BLaER1 treated with 17β-estradiol and CSF1 and Interleukin-3, amounts not matched to agents 10 nM and 100 nM (cell line): ENCODE data around the gene HMOX1.

Experiments
- H3K27ac ChIP-seq, 11 experiments: shearing (Covaris generic); formaldehyde crosslinking; 2 replicates each; pipeline ENCODE4 v1.8.1; 2022
- H3K27me3 ChIP-seq, 11 experiments: shearing (Covaris generic); formaldehyde crosslinking; 2 replicates each; pipeline ENCODE4 v1.8.1; 2022
- H3K36me3 ChIP-seq, 11 experiments: shearing (Covaris generic); formaldehyde crosslinking; 2 replicates each; pipeline ENCODE4 v1.8.1; 2022
- H3K4me1 ChIP-seq, 10 experiments: shearing (Covaris generic); formaldehyde crosslinking; 2 replicates each; pipeline ENCODE4 v1.8.1; 2022
- H3K4me2 ChIP-seq, 11 experiments: shearing (Covaris generic); formaldehyde crosslinking; 2 replicates each; pipeline ENCODE4 v1.8.1; 2022
- H3K4me3 ChIP-seq, 10 experiments: shearing (Covaris generic); formaldehyde crosslinking; 2 replicates each; pipeline ENCODE4 v1.8.1; 2022
- H3K9ac ChIP-seq, 11 experiments: shearing (Covaris generic); formaldehyde crosslinking; 2 replicates each; pipeline ENCODE4 v1.8.1; 2022
- H3K9me3 ChIP-seq, 11 experiments: shearing (Covaris generic); formaldehyde crosslinking; replicated peaks in 1 of 11; 2 replicates each; pipeline ENCODE4 v1.8.1; 2022
- H4K20me1 ChIP-seq, 11 experiments: shearing (Covaris generic); formaldehyde crosslinking; 2 replicates each; pipeline ENCODE4 v1.8.1; 2022
- Cebpa-rat ChIP-seq, 11 experiments: shearing (Covaris generic); IDR thresholded peaks; 2 replicates each; pipeline ENCODE4 v1.8.1; 2022

The HMOX1 gene

GRCh38 chr22:35380537-35381423 lies at the start of gene HMOX1:
Gene HMOX1 (plus strand): TSS chr22:35381096. CDS start chr22:35381174, 78 bp downstream.
- peaks cover 38 to 84% (median 57%) of the 10 kb centered on the region in 10 experiments for H3K4me1 ChIP-seq
- H3K4me2 ChIP-seq, result peak within 1 kb of the TSS; percentile 77 to 99 (median 83)
- TF ChIP-seq Cebpa-rat (IDR thresholded peaks at IDR 0.05), result peak in 7 of 11 experiments; percentile 25 to 74 (median 59); a peak in 8 of 22 replicates
- peak within 1 kb of the TSS; percentile 12 to 98 (median 71); a peak in 21 of 22 replicates for H3K27ac ChIP-seq
- peaks cover 0 to 42% (median 35%) of the 10 kb centered on the region in 11 experiments; a peak in 18 of 22 replicates for H3K27me3 ChIP-seq
- no peaks in the 10 kb centered on the region for H3K9me3 ChIP-seq
- peak within 1 kb of the TSS; percentile 26 to 87 (median 62); a peak in 19 of 20 replicates for H3K4me3 ChIP-seq
- H3K9ac ChIP-seq, result peak within 1 kb of the TSS; percentile 55 to 92 (median 78)
- H4K20me1 ChIP-seq, result peaks cover 0 to 48% (median 0%) of the 10 kb centered on the region in 11 experiments; a peak in 7 of 22 replicates
- H3K36me3 ChIP-seq, result peaks cover 0 to 33% (median 5%) of the 10 kb centered on the region in 11 experiments; a peak in 9 of 22 replicates

DNA sequence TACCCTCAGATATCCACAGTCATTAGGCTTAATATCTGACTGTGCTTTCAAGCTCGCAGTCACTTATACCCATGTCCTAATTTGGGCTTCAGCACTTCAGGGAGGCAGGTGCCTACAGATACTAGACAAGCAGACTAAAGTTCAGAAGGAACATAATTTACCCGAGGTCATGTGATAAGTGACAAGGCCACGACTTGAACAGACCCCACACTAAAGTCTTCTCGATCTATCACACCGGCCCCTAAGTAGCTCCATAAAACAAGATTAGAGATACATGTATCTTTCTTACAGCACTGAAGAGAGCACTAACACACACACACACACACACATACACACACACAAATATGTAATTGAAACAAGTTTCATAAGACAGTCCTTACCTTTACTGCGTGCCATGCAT lies 48.6 kb upstream of the HMOX1 start:
- Histone ChIP-seq H3K4me1 (peaks cover 77 to 99% (median 91%) of the 10 kb centered on the region in 10 experiments), H3K4me2 (peak overlapping the region in 4 of 11 experiments; percentile 83 to 95 (median 88); a peak in 11 of 22 replicates), H3K4me3 (no peak overlapping the region), H3K9me3 (peaks cover 0 to 3% (median 0%) of the 10 kb centered on the region in 11 experiments; a peak in 1 of 22 replicates), H4K20me1 (peaks cover 0 to 41% (median 0%) of the 10 kb centered on the region in 11 experiments; a peak in 5 of 22 replicates), H3K9ac (peak overlapping the region in 2 of 11 experiments; percentile 47 to 67; a peak in 2 of 22 replicates), H3K27ac (peak overlapping the region in 3 of 11 experiments; percentile 2 to 76 (median 6); a peak in 5 of 22 replicates), H3K27me3 (no peaks in the 10 kb centered on the region), H3K36me3 (peaks cover 24 to 95% (median 56%) of the 10 kb centered on the region in 11 experiments)
- no peak for TF ChIP-seq Cebpa-rat (IDR thresholded peaks at IDR 0.05)

- no peak overlapping the region for H3K4me3 ChIP-seq
- peaks cover 15 to 95% (median 48%) of the 10 kb centered on the region in 11 experiments for H3K36me3 ChIP-seq
- no peak for TF ChIP-seq Cebpa-rat (IDR thresholded peaks at IDR 0.05)
- peak overlapping the region; percentile 36 to 76 (median 51); a peak in 21 of 22 replicates for H3K27ac ChIP-seq
- peak overlapping the region; percentile 73 to 95 (median 88) for H3K4me2 ChIP-seq
- peaks cover 0 to 47% (median 0%) of the 10 kb centered on the region in 11 experiments; a peak in 5 of 22 replicates for H4K20me1 ChIP-seq
- peaks cover 86 to 99% (median 96%) of the 10 kb centered on the region in 10 experiments for H3K4me1 ChIP-seq
- H3K9me3 ChIP-seq, result peaks cover 0 to 3% (median 0%) of the 10 kb centered on the region in 11 experiments; a peak in 1 of 22 replicates
- H3K9ac ChIP-seq, result peak overlapping the region; percentile 1 to 67 (median 53); a peak in 17 of 22 replicates
- H3K27me3 ChIP-seq, result no peaks in the 10 kb centered on the region
Observed at GRCh38 chr22:35333220-35333619, 47.7 kb upstream of the HMOX1 start.

DNA sequence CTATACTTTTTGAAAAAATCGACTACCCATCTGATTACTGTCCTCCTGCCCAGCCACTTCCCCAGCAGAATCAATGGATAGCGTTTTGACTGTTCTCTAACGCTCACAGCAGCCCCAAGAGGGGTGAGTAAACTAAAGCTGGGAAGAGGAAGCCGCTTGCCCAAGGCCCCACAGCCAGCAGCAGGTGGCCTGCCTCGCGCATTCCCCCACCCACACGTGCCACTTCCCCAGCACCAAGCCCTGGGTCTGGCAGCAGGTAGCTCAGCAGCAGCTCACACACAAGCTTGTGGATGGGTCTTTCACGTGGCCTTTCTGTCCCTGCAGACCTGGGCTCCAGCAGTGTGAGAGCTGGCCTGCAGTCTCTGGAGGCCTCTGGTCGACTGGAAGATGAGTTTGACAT lies 46.9 kb upstream of the HMOX1 start:
- Histone ChIP-seq H4K20me1 (peaks cover 0 to 47% (median 0%) of the 10 kb centered on the region in 11 experiments; a peak in 5 of 22 replicates), H3K9ac (peak overlapping the region; percentile 2 to 64 (median 41); a peak in 16 of 22 replicates), H3K27me3 (no peaks in the 10 kb centered on the region), H3K4me2 (peak overlapping the region; percentile 73 to 95 (median 88)), H3K4me3 (no peak overlapping the region), H3K36me3 (peaks cover 13 to 95% (median 49%) of the 10 kb centered on the region in 11 experiments; a peak in 21 of 22 replicates), H3K4me1 (peaks cover 84 to 95% (median 89%) of the 10 kb centered on the region in 10 experiments), H3K9me3 (peaks cover 0 to 3% (median 0%) of the 10 kb centered on the region in 11 experiments; a peak in 1 of 22 replicates), H3K27ac (peak overlapping the region in 10 of 11 experiments; percentile 38 to 76 (median 51); a peak in 20 of 22 replicates)
- TF ChIP-seq Cebpa-rat (IDR thresholded peaks at IDR 0.05), result no peak

DNA sequence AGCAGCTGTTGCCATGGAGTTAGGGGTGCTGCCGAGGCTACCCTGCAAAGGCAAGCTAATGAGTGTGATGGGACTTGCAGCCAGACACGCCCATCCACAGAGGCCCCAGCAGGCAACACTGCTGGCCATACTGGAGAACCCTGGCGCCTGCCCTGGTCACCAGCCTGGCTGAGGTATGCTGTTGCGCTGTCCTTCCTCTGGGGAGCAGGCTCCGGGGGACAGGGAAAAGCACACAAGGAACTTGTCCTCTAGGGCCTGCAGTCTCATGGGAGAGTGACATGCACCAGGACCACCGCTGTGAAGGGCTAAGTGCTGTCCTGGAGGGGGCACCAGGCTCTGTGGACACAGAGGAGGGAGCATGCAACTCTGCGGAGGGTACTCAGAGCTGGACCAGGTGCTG lies 45.4 kb upstream of the HMOX1 start:
- Histone ChIP-seq H3K4me2 (peak overlapping the region; percentile 73 to 95 (median 88); a peak in 19 of 22 replicates), H3K27me3 (no peaks in the 10 kb centered on the region), H3K9me3 (no peaks in the 10 kb centered on the region), H3K27ac (peak overlapping the region in 3 of 11 experiments; percentile 58 to 76 (median 69); a peak in 5 of 22 replicates), H4K20me1 (peaks cover 0 to 47% (median 0%) of the 10 kb centered on the region in 11 experiments; a peak in 5 of 22 replicates), H3K4me3 (no peak overlapping the region), H3K4me1 (peaks cover 70 to 81% (median 74%) of the 10 kb centered on the region in 10 experiments), H3K36me3 (peaks cover 13 to 97% (median 57%) of the 10 kb centered on the region in 11 experiments; a peak in 21 of 22 replicates), H3K9ac (peak overlapping the region in 6 of 11 experiments; percentile 20 to 61 (median 55); a peak in 4 of 22 replicates)
- TF ChIP-seq Cebpa-rat (IDR thresholded peaks at IDR 0.05), result no peak

DNA sequence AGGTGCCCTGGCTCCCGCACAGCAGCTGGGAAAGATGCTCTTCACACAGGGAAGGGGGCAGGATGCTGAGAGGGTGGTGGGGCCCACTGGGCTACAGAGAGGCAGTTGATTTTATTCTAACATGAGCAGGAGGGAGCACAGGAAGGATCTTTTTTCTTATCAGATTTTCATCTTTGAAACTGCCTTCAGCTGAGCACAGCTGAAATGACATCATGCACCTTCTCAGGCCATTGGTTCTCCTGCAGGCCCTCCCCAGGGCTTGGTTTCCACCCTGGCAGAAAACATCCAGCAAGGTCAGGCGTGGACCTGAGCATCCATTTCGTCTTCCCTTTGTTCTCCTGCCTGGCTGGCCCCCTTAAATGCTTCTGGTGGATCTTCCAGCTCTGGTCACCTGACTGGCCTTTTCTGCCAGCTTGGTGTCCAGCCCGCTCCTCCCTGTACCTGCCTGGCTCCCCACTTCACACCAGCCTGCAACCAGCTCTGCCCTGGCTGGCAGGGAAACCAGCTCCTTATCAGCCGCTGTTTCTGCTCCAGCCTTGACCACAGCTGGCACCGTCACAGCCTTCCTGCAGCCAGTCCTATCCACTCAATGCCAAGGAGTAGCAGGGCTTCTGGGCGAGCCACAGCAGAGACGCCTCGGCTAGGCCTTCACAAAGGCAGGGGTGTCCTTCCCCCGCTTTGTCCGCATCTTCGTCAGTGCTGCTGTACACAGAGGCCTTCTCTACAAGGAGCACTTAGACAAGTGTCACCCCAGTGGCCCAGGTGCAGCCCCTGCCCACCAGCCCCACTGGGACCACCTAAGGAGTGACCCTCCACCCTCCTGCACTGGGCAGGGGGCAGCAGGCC lies 44.7 kb upstream of the HMOX1 start:
- Histone ChIP-seq H4K20me1 (peaks cover 0 to 53% (median 0%) of the 10 kb centered on the region in 11 experiments; a peak in 5 of 22 replicates), H3K9ac (peak overlapping the region in 3 of 11 experiments; percentile 11 to 53 (median 36); a peak in 1 of 22 replicates), H3K4me2 (peak overlapping the region; percentile 13 to 95 (median 87); a peak in 17 of 22 replicates), H3K27ac (peak overlapping the region in 1 of 11 experiments; percentile 76; a peak in 1 of 22 replicates), H3K27me3 (no peaks in the 10 kb centered on the region), H3K36me3 (peaks cover 13 to 100% (median 60%) of the 10 kb centered on the region in 11 experiments; a peak in 21 of 22 replicates), H3K4me1 (peaks cover 64 to 78% (median 72%) of the 10 kb centered on the region in 10 experiments), H3K9me3 (no peaks in the 10 kb centered on the region), H3K4me3 (no peak overlapping the region)
- TF ChIP-seq Cebpa-rat (IDR thresholded peaks at IDR 0.05), result no peak

GRCh38 chr22:35337932-35338331 lies 43.0 kb upstream of the HMOX1 start:
- peaks cover 47 to 69% (median 60%) of the 10 kb centered on the region in 10 experiments for H3K4me1 ChIP-seq
- no peak for TF ChIP-seq Cebpa-rat (IDR thresholded peaks at IDR 0.05)
- H3K27ac ChIP-seq, result peak overlapping the region in 2 of 11 experiments; percentile 3 to 11; a peak in 1 of 22 replicates
- peak overlapping the region in 1 of 11 experiments; percentile 7; a peak in 1 of 22 replicates for H3K9ac ChIP-seq
- peak overlapping the region in 10 of 11 experiments; percentile 37 to 95 (median 54); a peak in 19 of 22 replicates for H3K4me2 ChIP-seq
- peaks cover 20 to 100% (median 54%) of the 10 kb centered on the region in 11 experiments; a peak in 21 of 22 replicates for H3K36me3 ChIP-seq
- H3K9me3 ChIP-seq, result peaks cover 0 to 3% (median 0%) of the 10 kb centered on the region in 11 experiments; a peak in 6 of 22 replicates
- peaks cover 0 to 65% (median 0%) of the 10 kb centered on the region in 11 experiments; a peak in 5 of 22 replicates for H4K20me1 ChIP-seq
- no peak overlapping the region for H3K4me3 ChIP-seq
- H3K27me3 ChIP-seq, result no peaks in the 10 kb centered on the region
